ENCODE measurements around the gene MX2.

Gene MX2

GRCh38 chr21:41447356-41447755 lies 85.5 kb downstream of the MX2 start:
- no peak for TF ChIP-seq JUND (IDR thresholded peaks at IDR 0.05; ENCODE audit: low read depth)
- no peak for DNase-seq (ENCODE audit: low read depth in 1 of 2, low spot score in 1 of 2)
- in situ Hi-C loops (cut with HindIII; ENCODE audit: low pct_unique_long_range_greater_than_20kb, low sequenced_read_pairs), result no loop called here

GRCh38 chr21:41449613-41450012 lies 87.8 kb downstream of the MX2 start:
- DNase-seq (ENCODE audit: low read depth in 1 of 2, low spot score in 1 of 2), result no peak
- no peak for TF ChIP-seq JUND (IDR thresholded peaks at IDR 0.05; ENCODE audit: low read depth)
- in situ Hi-C loops (cut with HindIII; ENCODE audit: low pct_unique_long_range_greater_than_20kb, low sequenced_read_pairs), result no loop called here

- TF ChIP-seq JUND (IDR thresholded peaks at IDR 0.05; ENCODE audit: low read depth), result no peak
- in situ Hi-C loops (cut with HindIII; ENCODE audit: low pct_unique_long_range_greater_than_20kb, low sequenced_read_pairs), result no loop called here
- no peak for DNase-seq (ENCODE audit: low read depth in 1 of 2, low spot score in 1 of 2)
These were observed 90.2 kb downstream of the MX2 start for GRCh38 chr21:41451753-41452676.

- TF ChIP-seq JUND (IDR thresholded peaks at IDR 0.05; ENCODE audit: low read depth), result no peak
- DNase-seq (ENCODE audit: low read depth in 1 of 2, low spot score in 1 of 2), result no peak
- in situ Hi-C loops (cut with HindIII; ENCODE audit: low pct_unique_long_range_greater_than_20kb, low sequenced_read_pairs), result no loop called here
These were observed 91.4 kb downstream of the MX2 start for GRCh38 chr21:41453198-41453597.

- no peak for DNase-seq (ENCODE audit: low read depth in 1 of 2, low spot score in 1 of 2)
- in situ Hi-C loops (cut with HindIII; ENCODE audit: low pct_unique_long_range_greater_than_20kb, low sequenced_read_pairs), result no loop called here
- TF ChIP-seq JUND (IDR thresholded peaks at IDR 0.05; ENCODE audit: low read depth), result no peak
These were observed 91.9 kb downstream of the MX2 start for GRCh38 chr21:41453761-41454160.

GRCh38 chr21:41458121-41458520 lies 96.3 kb downstream of the MX2 start:
- in situ Hi-C loops (cut with HindIII; ENCODE audit: low pct_unique_long_range_greater_than_20kb, low sequenced_read_pairs), result no loop called here
- no peak for DNase-seq (ENCODE audit: low read depth in 1 of 2, low spot score in 1 of 2)

GRCh38 chr21:41458559-41458958 lies 96.7 kb downstream of the MX2 start:
- in situ Hi-C loops (cut with HindIII; ENCODE audit: low pct_unique_long_range_greater_than_20kb, low sequenced_read_pairs), result no loop called here
- TF ChIP-seq JUND (IDR thresholded peaks at IDR 0.05; ENCODE audit: low read depth), result no peak
- DNase-seq (ENCODE audit: low read depth in 1 of 2, low spot score in 1 of 2), result no peak

More at GRCh38 chr21:41458121-41458520, 96.3 kb downstream of the MX2 start:
- TF ChIP-seq JUND (IDR thresholded peaks at IDR 0.05; ENCODE audit: low read depth), result no peak
